ENCODE results near the gene ARL6IP5.

Gene ARL6IP5

GRCh38 chr3:69084326-69085167 lies at the start of gene ARL6IP5:
TSS of gene ARL6IP5 (plus strand) at chr3:69084937. CDS start at chr3:69085048, 111 bp downstream.
- Mint-ChIP-seq H3K27ac (peak within 1 kb of the TSS; percentile 98), H3K4me3 (peak within 1 kb of the TSS; percentile 94), H3K27me3 (no peaks in the 10 kb centered on the region), H3K36me3 (ENCODE audit: low read depth) (peaks cover 31% of the 10 kb centered on the region), H3K9me3 (no peaks in the 10 kb centered on the region), H3K4me1 (ENCODE audit: low read depth) (peaks cover 39% of the 10 kb centered on the region)
- intact Hi-C loops (cut with micrococcal nuclease) = loop anchor here (1.0 to 10.0 kb wide), 3 partner anchors 8 to 240 kb away; partner anchors contain the start of gene TMF1

- no peaks in the 10 kb centered on the region for H3K9me3 Mint-ChIP-seq
- intact Hi-C loops (cut with micrococcal nuclease) = no loop called here
- peaks cover 79% of the 10 kb centered on the region for H3K36me3 Mint-ChIP-seq (ENCODE audit: low read depth)
- H3K4me3 Mint-ChIP-seq = no peak overlapping the region
- no peak overlapping the region for H3K27ac Mint-ChIP-seq
- no peaks in the 10 kb centered on the region for H3K27me3 Mint-ChIP-seq
- peaks cover 19% of the 10 kb centered on the region for H3K4me1 Mint-ChIP-seq (ENCODE audit: low read depth)
Observed at GRCh38 chr3:69044608-69045007, 40.1 kb upstream of the ARL6IP5 start.

DNA sequence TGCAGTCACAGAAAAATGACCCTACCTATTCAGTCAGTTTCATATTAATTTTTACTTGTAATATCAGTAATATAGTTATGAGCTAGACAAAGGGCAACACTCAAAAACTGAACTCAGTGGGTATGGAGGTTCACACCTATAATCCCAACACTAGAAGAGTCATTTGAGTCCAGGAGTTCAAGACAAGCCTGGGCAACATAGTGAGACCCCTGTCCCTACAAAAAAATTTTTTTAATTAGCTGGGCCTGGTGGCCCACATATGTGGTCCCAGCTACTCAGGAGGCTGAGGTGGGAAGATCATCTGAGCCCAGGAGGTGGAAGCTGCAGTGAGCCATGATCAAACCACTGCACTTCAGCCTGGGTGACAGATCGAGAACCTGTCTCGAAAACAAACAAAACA lies 35.7 kb upstream of the ARL6IP5 start:
- H3K27ac Mint-ChIP-seq = no peak overlapping the region
- H3K27me3 Mint-ChIP-seq = no peaks in the 10 kb centered on the region
- no peak overlapping the region for H3K4me3 Mint-ChIP-seq
- H3K4me1 Mint-ChIP-seq (ENCODE audit: low read depth) = peaks cover 39% of the 10 kb centered on the region
- H3K9me3 Mint-ChIP-seq = no peaks in the 10 kb centered on the region
- peaks cover 61% of the 10 kb centered on the region for H3K36me3 Mint-ChIP-seq (ENCODE audit: low read depth)
- intact Hi-C loops (cut with micrococcal nuclease) = no loop called here

DNA sequence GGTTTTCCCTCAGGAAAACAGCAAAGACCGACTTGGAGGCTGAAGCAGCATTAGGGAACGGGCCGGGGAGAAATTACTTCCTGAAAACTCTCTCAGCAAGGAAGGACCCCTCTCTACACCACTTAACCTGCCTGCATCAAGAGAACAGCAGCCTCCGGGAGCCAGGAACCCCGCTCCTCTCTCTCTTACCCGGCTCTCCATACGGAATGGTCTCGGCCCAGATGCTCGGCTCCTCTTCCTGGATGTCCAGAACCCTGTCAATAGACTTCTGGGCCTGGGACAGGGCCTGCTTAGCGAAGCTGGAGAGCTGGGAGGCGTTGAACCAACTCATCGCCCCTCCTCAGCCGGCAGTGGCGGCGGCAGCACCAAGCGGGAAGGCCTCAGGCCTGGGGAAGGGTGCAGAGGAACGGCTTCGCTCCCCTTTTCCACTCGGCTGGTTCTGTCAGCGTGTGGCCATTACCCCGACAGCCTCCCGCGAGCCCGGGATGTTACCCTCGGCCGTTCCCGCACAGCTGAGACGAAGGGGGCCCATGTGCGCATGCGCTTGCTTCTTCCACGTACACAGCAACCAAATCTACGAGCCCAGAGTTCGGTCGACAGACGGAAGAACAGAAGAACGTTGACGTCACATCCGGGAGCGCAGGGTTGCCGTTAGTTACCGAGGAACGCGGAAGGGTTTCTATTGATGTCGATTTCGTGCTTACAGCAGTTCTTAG lies 32.8 kb upstream of the ARL6IP5 start, which contains the start of gene TMF1:
Gene TMF1 (minus strand): TSS at position 578 of the 716 bp plus-strand sequence. CDS start 247 bp downstream, at position 331.
- peaks cover 39% of the 10 kb centered on the region for H3K4me1 Mint-ChIP-seq (ENCODE audit: low read depth)
- intact Hi-C loops (cut with micrococcal nuclease) = loop anchor here (5.0 kb wide), 1 partner anchor 35 kb away; no protein-coding TSS in a partner anchor
- H3K27me3 Mint-ChIP-seq = no peaks in the 10 kb centered on the region
- H3K9me3 Mint-ChIP-seq = no peaks in the 10 kb centered on the region
- H3K36me3 Mint-ChIP-seq (ENCODE audit: low read depth) = peaks cover 54% of the 10 kb centered on the region
- peak within 1 kb of the TSS; percentile 98 for H3K27ac Mint-ChIP-seq
- H3K4me3 Mint-ChIP-seq = peak within 1 kb of the TSS; percentile 97

DNA sequence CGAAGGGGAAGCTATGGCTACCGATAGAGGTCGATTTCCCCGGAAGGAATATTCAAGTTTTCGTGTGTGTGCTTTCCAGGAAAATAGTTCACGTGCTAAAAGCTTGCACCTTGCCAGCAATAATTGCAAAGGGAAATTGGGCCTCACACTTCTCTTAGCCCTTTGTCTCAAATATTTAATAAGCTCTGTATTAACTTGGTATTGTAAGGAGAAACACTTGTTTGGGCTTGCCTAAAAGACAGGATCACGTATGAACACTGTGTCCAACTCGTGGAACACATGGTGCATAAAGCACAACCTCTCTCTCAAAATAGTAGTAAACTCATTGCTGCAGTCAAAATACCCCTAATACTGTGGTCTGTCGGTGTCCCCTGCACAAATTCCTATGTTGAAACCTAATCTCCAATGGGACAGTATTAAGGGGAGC lies 32.3 kb upstream of the ARL6IP5 start:
- peak overlapping the region; percentile 97 for H3K4me3 Mint-ChIP-seq
- H3K27me3 Mint-ChIP-seq = no peaks in the 10 kb centered on the region
- H3K36me3 Mint-ChIP-seq (ENCODE audit: low read depth) = peaks cover 52% of the 10 kb centered on the region
- intact Hi-C loops (cut with micrococcal nuclease) = loop anchor here (5.0 kb wide), 1 partner anchor 35 kb away; no protein-coding TSS in a partner anchor
- H3K4me1 Mint-ChIP-seq (ENCODE audit: low read depth) = peaks cover 35% of the 10 kb centered on the region
- peak overlapping the region; percentile 98 for H3K27ac Mint-ChIP-seq
- no peaks in the 10 kb centered on the region for H3K9me3 Mint-ChIP-seq

GRCh38 chr3:69058180-69058946 lies 26.4 kb upstream of the ARL6IP5 start:
- peaks cover 66% of the 10 kb centered on the region for H3K36me3 Mint-ChIP-seq (ENCODE audit: low read depth)
- H3K4me3 Mint-ChIP-seq = no peak overlapping the region
- H3K27ac Mint-ChIP-seq = peak overlapping the region; percentile 56
- intact Hi-C loops (cut with micrococcal nuclease) = no loop called here
- H3K4me1 Mint-ChIP-seq (ENCODE audit: low read depth) = peaks cover 18% of the 10 kb centered on the region
- no peaks in the 10 kb centered on the region for H3K9me3 Mint-ChIP-seq
- no peaks in the 10 kb centered on the region for H3K27me3 Mint-ChIP-seq

GRCh38 chr3:69058947-69059224 lies 25.9 kb upstream of the ARL6IP5 start:
- peaks cover 71% of the 10 kb centered on the region for H3K36me3 Mint-ChIP-seq (ENCODE audit: low read depth)
- peak overlapping the region; percentile 56 for H3K27ac Mint-ChIP-seq
- no peak overlapping the region for H3K4me3 Mint-ChIP-seq
- H3K4me1 Mint-ChIP-seq (ENCODE audit: low read depth) = peaks cover 18% of the 10 kb centered on the region
- H3K9me3 Mint-ChIP-seq = no peaks in the 10 kb centered on the region
- intact Hi-C loops (cut with micrococcal nuclease) = no loop called here
- no peaks in the 10 kb centered on the region for H3K27me3 Mint-ChIP-seq

- Mint-ChIP-seq H3K36me3 (ENCODE audit: low read depth) (peaks cover 79% of the 10 kb centered on the region), H3K27ac (no peak overlapping the region), H3K9me3 (no peaks in the 10 kb centered on the region), H3K4me3 (no peak overlapping the region), H3K27me3 (no peaks in the 10 kb centered on the region), H3K4me1 (ENCODE audit: low read depth) (peaks cover 18% of the 10 kb centered on the region)
- intact Hi-C loops (cut with micrococcal nuclease) = no loop called here
Observed at GRCh38 chr3:69059688-69060087, 25.0 kb upstream of the ARL6IP5 start.

DNA sequence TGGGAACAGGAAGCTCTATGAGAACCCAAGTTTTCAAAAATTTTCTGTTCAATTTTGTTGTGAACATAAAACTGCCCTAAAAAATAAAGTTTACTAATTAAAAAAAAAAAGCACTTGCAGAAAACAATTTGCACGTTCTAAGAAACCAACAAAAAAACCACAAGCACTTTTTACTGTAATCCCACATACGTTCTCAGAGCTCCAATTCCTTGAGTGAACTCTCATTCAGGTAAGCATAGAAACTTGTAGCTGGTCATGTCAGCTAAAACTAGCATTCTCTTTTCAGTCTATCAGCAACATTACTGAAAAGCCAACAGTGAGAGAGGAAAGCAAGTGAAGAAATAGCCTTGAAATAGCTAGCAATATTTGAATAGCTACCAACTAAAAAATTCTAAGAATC lies 21.1 kb upstream of the ARL6IP5 start:
- H3K36me3 Mint-ChIP-seq (ENCODE audit: low read depth) = peaks cover 85% of the 10 kb centered on the region
- H3K27me3 Mint-ChIP-seq = no peaks in the 10 kb centered on the region
- peaks cover 11% of the 10 kb centered on the region for H3K4me1 Mint-ChIP-seq (ENCODE audit: low read depth)
- no peak overlapping the region for H3K27ac Mint-ChIP-seq
- H3K4me3 Mint-ChIP-seq = no peak overlapping the region
- no peaks in the 10 kb centered on the region for H3K9me3 Mint-ChIP-seq
- intact Hi-C loops (cut with micrococcal nuclease) = no loop called here

DNA sequence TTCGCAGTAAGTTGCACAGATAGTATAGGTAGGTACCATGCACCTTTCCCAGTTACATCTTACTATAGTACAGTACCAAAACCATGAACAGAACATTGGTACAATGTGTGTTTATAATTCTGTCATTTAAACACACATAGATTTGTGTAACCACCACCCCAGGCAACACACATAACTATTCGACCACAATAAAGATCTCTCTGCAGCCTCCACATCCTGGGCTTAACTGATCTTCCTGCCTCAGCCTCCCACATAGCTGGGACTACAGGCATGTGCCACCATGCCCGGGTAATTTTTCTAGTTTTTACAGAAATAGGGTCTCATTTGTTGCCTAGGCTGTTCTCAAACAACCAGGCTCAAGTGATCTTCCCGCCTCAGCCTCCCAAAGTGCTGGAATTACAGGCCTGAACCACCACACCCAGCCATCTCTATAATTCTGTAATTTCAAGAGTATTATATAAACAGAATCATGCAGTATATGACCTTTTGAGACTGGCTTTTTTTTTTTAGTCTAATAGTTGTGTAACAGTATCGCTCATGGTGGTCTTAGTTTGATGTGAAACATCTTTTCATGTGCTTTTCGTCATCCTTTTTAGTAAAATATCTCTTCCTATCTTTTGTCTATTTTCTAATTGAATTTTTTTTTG lies 19.3 kb upstream of the ARL6IP5 start:
- no peaks in the 10 kb centered on the region for H3K4me1 Mint-ChIP-seq (ENCODE audit: low read depth)
- no peak overlapping the region for H3K4me3 Mint-ChIP-seq
- no peaks in the 10 kb centered on the region for H3K9me3 Mint-ChIP-seq
- H3K27ac Mint-ChIP-seq = no peak overlapping the region
- no peaks in the 10 kb centered on the region for H3K27me3 Mint-ChIP-seq
- peaks cover 74% of the 10 kb centered on the region for H3K36me3 Mint-ChIP-seq (ENCODE audit: low read depth)
- intact Hi-C loops (cut with micrococcal nuclease) = no loop called here

DNA sequence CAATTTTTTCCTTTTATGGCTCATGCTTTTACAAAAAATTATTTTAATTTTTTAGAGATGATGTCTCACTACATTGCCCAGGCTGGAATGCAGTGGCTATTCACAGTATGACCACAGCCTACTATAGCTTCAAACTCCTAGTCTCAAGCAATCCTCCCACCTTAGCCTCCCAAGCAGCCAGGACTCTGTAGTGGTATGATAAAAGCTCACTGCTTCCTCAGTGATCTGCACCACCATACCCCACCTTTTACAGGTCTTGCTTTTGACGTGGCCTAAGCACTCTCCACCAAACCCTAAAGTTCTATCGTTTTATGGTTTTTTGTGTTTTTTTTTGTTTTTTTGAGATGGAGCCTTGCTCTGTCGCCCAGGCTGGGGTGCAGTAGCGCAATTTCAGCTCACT lies 18.6 kb upstream of the ARL6IP5 start:
- Mint-ChIP-seq H3K4me1 (ENCODE audit: low read depth) (peaks cover 5% of the 10 kb centered on the region), H3K27ac (no peak overlapping the region), H3K36me3 (ENCODE audit: low read depth) (peaks cover 74% of the 10 kb centered on the region), H3K27me3 (no peaks in the 10 kb centered on the region), H3K9me3 (no peaks in the 10 kb centered on the region), H3K4me3 (no peak overlapping the region)
- intact Hi-C loops (cut with micrococcal nuclease) = no loop called here

DNA sequence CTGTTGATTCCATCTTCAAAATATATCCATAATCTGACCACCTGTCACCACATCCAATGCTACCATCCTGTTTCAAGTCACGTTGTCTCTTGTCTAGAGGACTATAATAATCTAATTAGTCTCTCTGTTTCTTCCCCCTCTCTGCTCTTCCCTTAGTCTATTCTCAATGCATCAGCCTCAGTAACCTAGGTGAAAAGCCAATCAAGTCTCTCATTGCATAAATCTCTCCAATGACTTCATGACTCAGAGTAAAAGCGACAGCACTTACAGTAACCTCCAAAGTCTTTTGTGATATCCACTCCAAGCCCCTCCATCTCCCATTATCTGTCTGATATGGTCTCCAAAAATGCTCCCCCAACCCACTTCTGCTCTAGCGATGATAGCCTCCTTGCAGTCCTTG lies 11.8 kb upstream of the ARL6IP5 start:
- H3K27ac Mint-ChIP-seq = peak overlapping the region; percentile 0
- no peak overlapping the region for H3K4me3 Mint-ChIP-seq
- no peaks in the 10 kb centered on the region for H3K9me3 Mint-ChIP-seq
- H3K27me3 Mint-ChIP-seq = no peaks in the 10 kb centered on the region
- intact Hi-C loops (cut with micrococcal nuclease) = no loop called here
- peaks cover 23% of the 10 kb centered on the region for H3K4me1 Mint-ChIP-seq (ENCODE audit: low read depth)
- peaks cover 65% of the 10 kb centered on the region for H3K36me3 Mint-ChIP-seq (ENCODE audit: low read depth)

Measured in dendritic cell treated with granulocyte-macrophage colony-stimulating factor and Interleukin-4, amounts not matched to agents 40 ng/mL and 50 ng/mL, for 4 days (primary cell).